Measurements from ENCODE around the gene CCDC15.

The CCDC15 gene

DNA sequence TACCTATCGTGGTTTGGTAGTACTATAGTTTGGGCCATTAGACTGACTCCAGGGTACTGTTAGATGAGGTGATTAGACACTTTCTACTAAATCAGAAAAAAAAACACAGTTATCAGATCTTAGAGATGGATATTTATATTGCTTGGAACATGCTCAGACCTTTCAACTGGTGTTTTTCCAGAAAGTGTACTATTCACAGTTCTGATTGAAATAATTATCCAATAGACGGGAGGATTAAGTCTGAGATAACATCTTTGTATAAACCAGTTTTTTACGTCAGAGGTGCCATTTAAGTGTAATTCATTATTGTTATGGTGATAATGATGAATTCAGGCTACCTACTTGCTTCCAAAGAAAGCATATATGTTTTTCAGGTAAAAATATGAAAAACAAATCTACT lies 22.5 kb downstream of the CCDC15 start:
- Histone ChIP-seq H4K8ac (ENCODE audit: low read depth, low read length) (no peak overlapping the region), H3K79me2 (ENCODE audit: control insufficient read depth, insufficient read depth, low read length, poor library complexity) (no peaks in the 10 kb centered on the region), H3K27me3 (ENCODE audit: insufficient read depth, low read length) (no peaks in the 10 kb centered on the region), H2AFZ (ENCODE audit: insufficient read depth, low read length, poor library complexity) (no peak overlapping the region), H3K79me1 (ENCODE audit: low read length) (no peaks in the 10 kb centered on the region), H3K9ac (ENCODE audit: low read length) (no peak overlapping the region), H2BK120ac (ENCODE audit: insufficient read depth, low read length, poor library complexity) (no peak overlapping the region), H2BK12ac (ENCODE audit: low read length) (no peak overlapping the region), H3K4me2 (ENCODE audit: low read length) (no peak overlapping the region), H3K36me3 (ENCODE audit: control insufficient read depth in 1 of 2, insufficient read depth in 2 of 2, low read length in 2 of 2) (no peaks in the 10 kb centered on the region), H4K91ac (ENCODE audit: low read depth, low read length) (no peak overlapping the region), H3K27ac (ENCODE audit: low read depth, low read length) (no peak overlapping the region), H2AK5ac (ENCODE audit: low read length) (no peak overlapping the region), H3K9me3 (ENCODE audit: insufficient read depth, low read depth, low read length) (no peaks in the 10 kb centered on the region), H3K4me1 (ENCODE audit: control insufficient read depth in 1 of 2, insufficient read depth in 2 of 2, low read length in 2 of 2) (no peaks in the 10 kb centered on the region), H2BK5ac (ENCODE audit: low read depth, low read length, poor library complexity) (no peak overlapping the region), H4K12ac (ENCODE audit: low read depth, low read length) (no peak overlapping the region), H3K23ac (ENCODE audit: low read length) (no peak overlapping the region), H3K18ac (ENCODE audit: low read length) (no peak overlapping the region), H3K4ac (ENCODE audit: low read depth, low read length) (no peak overlapping the region), H3K4me3 (ENCODE audit: low read depth, low read length) (no peak overlapping the region), H3K14ac (ENCODE audit: low read length) (no peak overlapping the region)
- WGBS (ENCODE audit: extremely low coverage, insufficient coverage, insufficient read length): no CpG with 5 or more reads among the region's 3 CpGs
- no peak for DNase-seq

DNA sequence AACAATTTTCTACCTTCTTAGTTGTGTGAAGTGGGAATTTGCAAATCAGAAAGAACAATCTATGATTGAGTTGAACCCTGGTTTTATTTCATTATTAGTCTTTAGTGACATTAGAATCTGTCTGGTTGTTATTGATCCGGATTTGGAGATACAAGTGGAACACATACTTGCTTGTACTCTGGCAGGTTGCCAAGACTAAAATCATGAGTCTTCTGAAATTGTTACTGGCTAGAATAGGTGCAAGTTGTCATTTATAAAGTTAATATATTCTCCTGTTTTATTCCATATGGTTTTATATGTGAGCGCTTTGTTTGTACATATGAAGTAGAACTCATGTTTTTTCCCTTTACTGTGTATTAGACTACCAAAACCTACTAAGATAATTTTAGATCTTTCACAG lies 23.0 kb downstream of the CCDC15 start:
- Histone ChIP-seq H3K4me1 (ENCODE audit: control insufficient read depth in 1 of 2, insufficient read depth in 2 of 2, low read length in 2 of 2) (no peaks in the 10 kb centered on the region), H2BK120ac (ENCODE audit: insufficient read depth, low read length, poor library complexity) (no peak overlapping the region), H3K27ac (ENCODE audit: low read depth, low read length) (no peak overlapping the region), H3K36me3 (ENCODE audit: control insufficient read depth in 1 of 2, insufficient read depth in 2 of 2, low read length in 2 of 2) (no peaks in the 10 kb centered on the region), H4K8ac (ENCODE audit: low read depth, low read length) (no peak overlapping the region), H3K9ac (ENCODE audit: low read length) (no peak overlapping the region), H3K27me3 (ENCODE audit: insufficient read depth, low read length) (no peaks in the 10 kb centered on the region), H3K79me2 (ENCODE audit: control insufficient read depth, insufficient read depth, low read length, poor library complexity) (no peaks in the 10 kb centered on the region), H3K4me2 (ENCODE audit: low read length) (no peak overlapping the region), H2AK5ac (ENCODE audit: low read length) (no peak overlapping the region), H3K9me3 (ENCODE audit: insufficient read depth, low read depth, low read length) (no peaks in the 10 kb centered on the region), H3K14ac (ENCODE audit: low read length) (no peak overlapping the region), H3K23ac (ENCODE audit: low read length) (no peak overlapping the region), H3K4ac (ENCODE audit: low read depth, low read length) (no peak overlapping the region), H4K12ac (ENCODE audit: low read depth, low read length) (no peak overlapping the region), H3K18ac (ENCODE audit: low read length) (no peak overlapping the region), H3K79me1 (ENCODE audit: low read length) (no peaks in the 10 kb centered on the region), H4K91ac (ENCODE audit: low read depth, low read length) (no peak overlapping the region), H2AFZ (ENCODE audit: insufficient read depth, low read length, poor library complexity) (no peak overlapping the region), H3K4me3 (ENCODE audit: low read depth, low read length) (no peak overlapping the region), H2BK5ac (ENCODE audit: low read depth, low read length, poor library complexity) (no peak overlapping the region), H2BK12ac (ENCODE audit: low read length) (no peak overlapping the region)
- no peak for DNase-seq
- WGBS (ENCODE audit: extremely low coverage, insufficient coverage, insufficient read length): no CpG with 5 or more reads among the region's 2 CpGs

DNA sequence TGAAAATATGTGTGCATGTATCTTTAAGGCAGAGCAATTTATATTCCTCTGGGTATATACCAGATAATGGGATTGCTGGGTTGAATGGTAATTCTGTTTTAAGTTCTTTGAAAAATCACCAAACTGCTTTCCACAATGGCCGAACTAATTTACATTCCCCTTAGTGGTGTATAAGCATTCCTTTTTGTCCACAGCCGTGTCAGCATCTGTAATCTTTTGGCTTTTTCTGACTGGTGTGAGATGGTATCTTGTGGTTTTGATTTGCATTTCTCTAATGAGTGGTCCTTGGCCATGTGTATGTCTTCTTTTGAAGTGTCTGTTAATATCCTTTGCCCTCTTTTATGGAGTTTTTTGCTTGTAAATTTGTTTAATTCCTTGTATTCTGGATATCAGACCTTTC lies 24.3 kb downstream of the CCDC15 start:
- H3K4me2 ChIP-seq (ENCODE audit: low read length): no peak overlapping the region
- no peak for DNase-seq
- no peak overlapping the region for H2BK5ac ChIP-seq (ENCODE audit: low read depth, low read length, poor library complexity)
- no peak overlapping the region for H2BK12ac ChIP-seq (ENCODE audit: low read length)
- no peak overlapping the region for H4K91ac ChIP-seq (ENCODE audit: low read depth, low read length)
- no peak overlapping the region for H4K12ac ChIP-seq (ENCODE audit: low read depth, low read length)
- WGBS (ENCODE audit: extremely low coverage, insufficient coverage, insufficient read length): no CpG with 5 or more reads among the region's 2 CpGs
- no peak overlapping the region for H3K4ac ChIP-seq (ENCODE audit: low read depth, low read length)
- no peak overlapping the region for H3K27ac ChIP-seq (ENCODE audit: low read depth, low read length)
- H3K18ac ChIP-seq (ENCODE audit: low read length): no peak overlapping the region
- no peaks in the 10 kb centered on the region for H3K79me1 ChIP-seq (ENCODE audit: low read length)
- no peak overlapping the region for H2AFZ ChIP-seq (ENCODE audit: insufficient read depth, low read length, poor library complexity)
- H3K4me3 ChIP-seq (ENCODE audit: low read depth, low read length): no peak overlapping the region
- no peak overlapping the region for H3K9ac ChIP-seq (ENCODE audit: low read length)
- H3K23ac ChIP-seq (ENCODE audit: low read length): no peak overlapping the region
- no peak overlapping the region for H2BK120ac ChIP-seq (ENCODE audit: insufficient read depth, low read length, poor library complexity)
- H2AK5ac ChIP-seq (ENCODE audit: low read length): no peak overlapping the region
- H3K79me2 ChIP-seq (ENCODE audit: control insufficient read depth, insufficient read depth, low read length, poor library complexity): no peaks in the 10 kb centered on the region
- no peak overlapping the region for H3K14ac ChIP-seq (ENCODE audit: low read length)
- no peak overlapping the region for H4K8ac ChIP-seq (ENCODE audit: low read depth, low read length)
- H3K4me1 ChIP-seq (ENCODE audit: control insufficient read depth in 1 of 2, insufficient read depth in 2 of 2, low read length in 2 of 2): no peaks in the 10 kb centered on the region
- H3K9me3 ChIP-seq (ENCODE audit: insufficient read depth, low read depth, low read length): no peaks in the 10 kb centered on the region
- no peaks in the 10 kb centered on the region for H3K27me3 ChIP-seq (ENCODE audit: insufficient read depth, low read length)
- H3K36me3 ChIP-seq (ENCODE audit: control insufficient read depth in 1 of 2, insufficient read depth in 2 of 2, low read length in 2 of 2): no peaks in the 10 kb centered on the region

DNA sequence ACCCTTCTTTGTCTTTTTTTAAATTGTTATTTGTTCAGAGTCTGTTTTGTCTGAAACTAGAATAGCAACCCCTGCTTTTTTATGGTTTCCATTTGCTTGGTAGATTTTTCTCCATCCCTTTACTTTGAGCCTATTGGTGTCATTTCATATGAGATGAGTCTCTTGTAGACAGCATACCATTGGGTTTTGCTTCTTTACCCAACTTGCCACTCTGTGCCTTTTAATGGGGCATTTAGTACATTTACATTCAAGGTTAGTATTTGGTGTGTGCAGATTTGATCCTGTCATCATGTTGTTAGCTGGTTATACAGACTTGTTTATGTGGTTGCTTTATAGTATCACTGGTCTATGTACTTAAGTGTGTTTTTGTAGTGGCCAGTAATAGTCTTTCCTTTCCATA lies 28.0 kb downstream of the CCDC15 start:
- H3K79me1 ChIP-seq (ENCODE audit: low read length): no peaks in the 10 kb centered on the region
- H3K9me3 ChIP-seq (ENCODE audit: insufficient read depth, low read depth, low read length): peaks cover 2% of the 10 kb centered on the region
- H2BK5ac ChIP-seq (ENCODE audit: low read depth, low read length, poor library complexity): no peak overlapping the region
- H3K4ac ChIP-seq (ENCODE audit: low read depth, low read length): no peak overlapping the region
- no peak overlapping the region for H3K9ac ChIP-seq (ENCODE audit: low read length)
- no peaks in the 10 kb centered on the region for H3K27me3 ChIP-seq (ENCODE audit: insufficient read depth, low read length)
- H3K14ac ChIP-seq (ENCODE audit: low read length): no peak overlapping the region
- H2BK120ac ChIP-seq (ENCODE audit: insufficient read depth, low read length, poor library complexity): no peak overlapping the region
- no peak overlapping the region for H2BK12ac ChIP-seq (ENCODE audit: low read length)
- no peak overlapping the region for H3K23ac ChIP-seq (ENCODE audit: low read length)
- no peak overlapping the region for H3K4me2 ChIP-seq (ENCODE audit: low read length)
- no peak for DNase-seq
- H3K4me3 ChIP-seq (ENCODE audit: low read depth, low read length): no peak overlapping the region
- H4K8ac ChIP-seq (ENCODE audit: low read depth, low read length): no peak overlapping the region
- no peak overlapping the region for H2AK5ac ChIP-seq (ENCODE audit: low read length)
- no peak overlapping the region for H3K27ac ChIP-seq (ENCODE audit: low read depth, low read length)
- H4K12ac ChIP-seq (ENCODE audit: low read depth, low read length): no peak overlapping the region
- H2AFZ ChIP-seq (ENCODE audit: insufficient read depth, low read length, poor library complexity): no peak overlapping the region
- H3K4me1 ChIP-seq (ENCODE audit: control insufficient read depth in 1 of 2, insufficient read depth in 2 of 2, low read length in 2 of 2): no peaks in the 10 kb centered on the region
- no peaks in the 10 kb centered on the region for H3K36me3 ChIP-seq (ENCODE audit: control insufficient read depth in 1 of 2, insufficient read depth in 2 of 2, low read length in 2 of 2)
- no peak overlapping the region for H3K18ac ChIP-seq (ENCODE audit: low read length)
- H4K91ac ChIP-seq (ENCODE audit: low read depth, low read length): no peak overlapping the region
- no peaks in the 10 kb centered on the region for H3K79me2 ChIP-seq (ENCODE audit: control insufficient read depth, insufficient read depth, low read length, poor library complexity)
